ENCODE measurements around the gene PRR16.

Gene PRR16

GRCh38 chr5:120512068-120512467 is 48.0 kb downstream of the PRR16 start:
- DNase-seq (ENCODE audit: low read depth, low spot score): no peak
- no peak overlapping the region for H3K27ac ChIP-seq

- no peak overlapping the region for H3K27ac ChIP-seq
Measured at GRCh38 chr5:120512791-120513650, 48.9 kb downstream of the PRR16 start.

GRCh38 chr5:120516805-120517204 is 52.7 kb downstream of the PRR16 start:
- no peak overlapping the region for H3K27ac ChIP-seq
- DNase-seq (ENCODE audit: low read depth, low spot score): no peak

More at GRCh38 chr5:120512791-120513650, 48.9 kb downstream of the PRR16 start:
- no peak for DNase-seq (ENCODE audit: low read depth, low spot score)

- H3K27ac ChIP-seq: no peak overlapping the region
- no peak for DNase-seq (ENCODE audit: low read depth, low spot score)
Measured at GRCh38 chr5:120517607-120518252, 53.6 kb downstream of the PRR16 start.

GRCh38 chr5:120518581-120518980 is 54.5 kb downstream of the PRR16 start:
- no peak overlapping the region for H3K27ac ChIP-seq
- DNase-seq (ENCODE audit: low read depth, low spot score): no peak

GRCh38 chr5:120527251-120527650 is 63.2 kb downstream of the PRR16 start:
- DNase-seq (ENCODE audit: low read depth, low spot score): no peak
- no peak overlapping the region for H3K27ac ChIP-seq

GRCh38 chr5:120528609-120529008 is 64.5 kb downstream of the PRR16 start:
- no peak overlapping the region for H3K27ac ChIP-seq
- no peak for DNase-seq (ENCODE audit: low read depth, low spot score)

GRCh38 chr5:120529386-120529785 is 65.3 kb downstream of the PRR16 start:
- no peak for DNase-seq (ENCODE audit: low read depth, low spot score)
- H3K27ac ChIP-seq: no peak overlapping the region

GRCh38 chr5:120531215-120531614 is 67.1 kb downstream of the PRR16 start:
- DNase-seq (ENCODE audit: low read depth, low spot score): no peak
- no peak overlapping the region for H3K27ac ChIP-seq

- DNase-seq (ENCODE audit: low read depth, low spot score): no peak
- H3K27ac ChIP-seq: no peak overlapping the region
Measured at GRCh38 chr5:120532835-120533234, 68.7 kb downstream of the PRR16 start.

GRCh38 chr5:120533581-120533980 is 69.5 kb downstream of the PRR16 start:
- no peak overlapping the region for H3K27ac ChIP-seq
- DNase-seq (ENCODE audit: low read depth, low spot score): no peak

- no peak for DNase-seq (ENCODE audit: low read depth, low spot score)
- no peak overlapping the region for H3K27ac ChIP-seq
Measured at GRCh38 chr5:120535900-120536299, 71.8 kb downstream of the PRR16 start.

- peak overlapping the region; percentile 40 for H3K27ac ChIP-seq
- no peak for DNase-seq (ENCODE audit: low read depth, low spot score)
Measured at GRCh38 chr5:120538149-120538548, 74.0 kb downstream of the PRR16 start.

GRCh38 chr5:120538644-120539043 is 74.5 kb downstream of the PRR16 start:
- DNase-seq (ENCODE audit: low read depth, low spot score): no peak
- H3K27ac ChIP-seq: peak overlapping the region; percentile 40

- H3K27ac ChIP-seq: no peak overlapping the region
Measured at GRCh38 chr5:120539471-120539870, 75.4 kb downstream of the PRR16 start.

GRCh38 chr5:120540097-120540496 is 76.0 kb downstream of the PRR16 start:
- no peak for DNase-seq (ENCODE audit: low read depth, low spot score)
- H3K27ac ChIP-seq: no peak overlapping the region

More at GRCh38 chr5:120539471-120539870, 75.4 kb downstream of the PRR16 start:
- no peak for DNase-seq (ENCODE audit: low read depth, low spot score)

- H3K27ac ChIP-seq: no peak overlapping the region
- DNase-seq (ENCODE audit: low read depth, low spot score): no peak
Measured at GRCh38 chr5:120544043-120544442, 79.9 kb downstream of the PRR16 start.

- DNase-seq (ENCODE audit: low read depth, low spot score): no peak
- H3K27ac ChIP-seq: no peak overlapping the region
Measured at GRCh38 chr5:120545007-120545406, 80.9 kb downstream of the PRR16 start.

- no peak for DNase-seq (ENCODE audit: low read depth, low spot score)
- no peak overlapping the region for H3K27ac ChIP-seq
Measured at GRCh38 chr5:120545951-120546350, 81.9 kb downstream of the PRR16 start.

- no peak for DNase-seq (ENCODE audit: low read depth, low spot score)
- H3K27ac ChIP-seq: no peak overlapping the region
Measured at GRCh38 chr5:120546922-120547321, 82.8 kb downstream of the PRR16 start.

GRCh38 chr5:120550358-120550757 is 86.3 kb downstream of the PRR16 start:
- DNase-seq (ENCODE audit: low read depth, low spot score): no peak
- H3K27ac ChIP-seq: no peak overlapping the region

- no peak for DNase-seq (ENCODE audit: low read depth, low spot score)
- no peak overlapping the region for H3K27ac ChIP-seq
Measured at GRCh38 chr5:120552638-120553037, 88.5 kb downstream of the PRR16 start.
